ENCODE results near the gene ABHD6. TPM values are rescaled to one million over a fixed set of nuclear protein-coding genes. Genes with fewer than 3 reads are reported as not detected.

The ABHD6 gene
- total RNA-seq, 4 donors from 2014 or later: 19.4 to 29.2 (median 28.6) TPM

DNA sequence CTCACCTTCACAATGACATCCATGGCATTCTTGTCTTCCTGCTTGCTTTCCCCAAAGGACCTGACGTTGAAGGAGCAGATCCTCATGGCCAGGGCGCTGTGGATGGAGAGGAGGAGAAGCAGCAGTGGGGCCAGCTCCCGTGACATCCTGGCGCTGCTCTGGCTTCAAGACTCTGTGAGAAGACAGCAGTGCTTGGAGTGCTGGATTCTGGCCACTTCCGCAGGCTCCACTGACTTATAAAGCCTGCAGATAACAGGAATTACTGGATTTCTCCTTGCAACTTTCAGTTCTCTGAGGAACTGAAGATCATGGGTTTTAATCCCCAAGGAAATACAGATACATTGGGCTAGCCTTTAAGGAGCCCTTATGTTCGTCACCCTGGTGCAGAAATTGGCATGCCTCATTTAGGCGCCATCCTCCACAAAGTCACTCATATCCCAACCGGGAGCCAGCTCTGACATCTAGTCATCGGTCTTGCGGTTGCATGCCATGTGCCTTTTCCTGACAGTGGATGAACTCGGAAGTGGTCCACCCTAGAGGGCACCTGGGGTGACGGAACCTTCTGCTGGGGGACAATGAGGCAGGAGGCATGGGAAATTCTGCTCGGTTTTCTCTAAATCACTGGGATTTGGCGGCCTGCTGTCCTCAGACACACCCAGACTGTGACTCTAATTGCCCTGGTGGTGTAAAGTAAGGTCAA lies 26.7 kb upstream of the ABHD6 start, which contains the start of gene DNASE1L3:
Gene DNASE1L3, minus strand, starts transcription at position 212 of the 700 bp plus-strand sequence. Its CDS starts 66 bp downstream, at position 146.
- TF ChIP-seq, protein P1, sequence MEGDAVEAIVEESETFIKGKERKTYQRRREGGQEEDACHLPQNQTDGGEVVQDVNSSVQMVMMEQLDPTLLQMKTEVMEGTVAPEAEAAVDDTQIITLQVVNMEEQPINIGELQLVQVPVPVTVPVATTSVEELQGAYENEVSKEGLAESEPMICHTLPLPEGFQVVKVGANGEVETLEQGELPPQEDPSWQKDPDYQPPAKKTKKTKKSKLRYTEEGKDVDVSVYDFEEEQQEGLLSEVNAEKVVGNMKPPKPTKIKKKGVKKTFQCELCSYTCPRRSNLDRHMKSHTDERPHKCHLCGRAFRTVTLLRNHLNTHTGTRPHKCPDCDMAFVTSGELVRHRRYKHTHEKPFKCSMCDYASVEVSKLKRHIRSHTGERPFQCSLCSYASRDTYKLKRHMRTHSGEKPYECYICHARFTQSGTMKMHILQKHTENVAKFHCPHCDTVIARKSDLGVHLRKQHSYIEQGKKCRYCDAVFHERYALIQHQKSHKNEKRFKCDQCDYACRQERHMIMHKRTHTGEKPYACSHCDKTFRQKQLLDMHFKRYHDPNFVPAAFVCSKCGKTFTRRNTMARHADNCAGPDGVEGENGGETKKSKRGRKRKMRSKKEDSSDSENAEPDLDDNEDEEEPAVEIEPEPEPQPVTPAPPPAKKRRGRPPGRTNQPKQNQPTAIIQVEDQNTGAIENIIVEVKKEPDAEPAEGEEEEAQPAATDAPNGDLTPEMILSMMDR (IDR thresholded peaks at IDR 0.05; ENCODE audit: low read depth): no peak

DNA sequence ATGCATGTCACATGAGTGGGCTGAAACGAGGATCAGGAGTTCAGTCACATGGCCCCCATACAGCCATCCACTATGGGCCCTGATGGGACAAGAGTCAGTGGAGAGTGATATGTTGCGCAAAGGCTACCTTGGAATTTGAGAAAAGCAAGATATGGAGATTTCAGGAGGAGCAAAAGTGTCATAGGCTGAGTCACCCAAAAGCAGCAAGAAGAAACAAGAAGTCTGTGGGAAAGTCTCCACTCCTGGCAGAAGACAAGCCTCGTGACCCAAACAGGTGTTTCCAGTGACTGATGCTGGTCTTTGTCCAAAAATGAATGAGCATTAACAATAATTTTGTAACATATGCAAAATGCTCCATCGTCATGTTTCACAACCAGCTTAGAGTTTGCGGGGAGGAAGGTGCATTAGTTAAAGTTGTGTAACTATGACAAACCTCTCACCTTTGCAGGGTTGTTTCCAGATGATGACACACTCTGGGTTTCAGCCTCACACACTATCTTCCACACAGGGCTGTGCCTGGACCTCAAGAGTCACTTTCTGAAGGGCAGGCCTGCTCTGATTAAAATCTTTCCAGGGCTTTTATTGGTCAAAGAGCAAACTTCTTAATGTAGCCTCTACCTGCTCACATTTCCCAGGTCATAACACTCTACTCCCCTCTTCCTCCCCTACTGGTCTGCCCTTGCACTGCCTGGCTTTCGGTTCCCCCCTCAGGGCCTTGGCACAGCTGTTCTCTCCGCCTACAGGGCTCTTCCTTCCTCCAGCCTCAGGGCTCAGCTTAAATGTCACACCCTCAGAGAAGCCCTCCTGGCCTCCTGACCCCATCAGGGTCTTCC lies 22.9 kb upstream of the ABHD6 start:
- TF ChIP-seq, protein P1 (IDR thresholded peaks at IDR 0.05; ENCODE audit: low read depth): no peak

DNA sequence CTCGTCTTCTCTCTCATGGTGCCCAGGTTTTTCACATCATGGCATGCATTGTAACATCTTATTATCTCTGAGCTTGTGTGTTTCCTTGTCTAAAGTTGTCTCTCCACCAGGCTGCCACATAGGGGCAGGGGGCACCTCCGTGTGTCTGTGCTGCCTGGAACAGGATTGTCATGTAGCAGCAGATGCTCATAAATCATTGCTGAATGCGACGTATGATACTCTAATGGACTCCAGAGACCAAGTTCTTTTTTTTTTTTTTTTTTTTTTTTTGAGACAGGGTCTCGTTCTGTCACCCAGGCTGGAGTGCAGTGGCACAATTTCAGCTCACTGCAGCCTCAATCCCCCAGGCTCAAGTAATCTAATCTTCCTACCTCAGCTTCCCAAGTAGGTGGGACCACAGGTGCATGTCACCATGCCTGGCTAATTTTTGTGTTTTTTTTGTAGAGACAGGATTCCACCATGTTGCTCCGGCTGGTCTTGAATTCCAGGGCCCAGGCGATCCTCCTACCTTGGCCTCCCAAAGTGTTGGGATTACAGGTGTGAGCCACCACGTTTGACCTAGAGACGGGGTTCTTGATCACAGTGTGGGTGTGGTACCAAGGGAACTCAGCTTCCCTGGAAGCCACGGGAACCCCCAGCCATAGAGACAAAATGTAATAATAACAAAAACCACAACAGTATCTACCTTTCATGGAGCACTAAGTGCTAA lies 22.1 kb upstream of the ABHD6 start:
- TF ChIP-seq, protein P1 (IDR thresholded peaks at IDR 0.05; ENCODE audit: low read depth): no peak

DNA sequence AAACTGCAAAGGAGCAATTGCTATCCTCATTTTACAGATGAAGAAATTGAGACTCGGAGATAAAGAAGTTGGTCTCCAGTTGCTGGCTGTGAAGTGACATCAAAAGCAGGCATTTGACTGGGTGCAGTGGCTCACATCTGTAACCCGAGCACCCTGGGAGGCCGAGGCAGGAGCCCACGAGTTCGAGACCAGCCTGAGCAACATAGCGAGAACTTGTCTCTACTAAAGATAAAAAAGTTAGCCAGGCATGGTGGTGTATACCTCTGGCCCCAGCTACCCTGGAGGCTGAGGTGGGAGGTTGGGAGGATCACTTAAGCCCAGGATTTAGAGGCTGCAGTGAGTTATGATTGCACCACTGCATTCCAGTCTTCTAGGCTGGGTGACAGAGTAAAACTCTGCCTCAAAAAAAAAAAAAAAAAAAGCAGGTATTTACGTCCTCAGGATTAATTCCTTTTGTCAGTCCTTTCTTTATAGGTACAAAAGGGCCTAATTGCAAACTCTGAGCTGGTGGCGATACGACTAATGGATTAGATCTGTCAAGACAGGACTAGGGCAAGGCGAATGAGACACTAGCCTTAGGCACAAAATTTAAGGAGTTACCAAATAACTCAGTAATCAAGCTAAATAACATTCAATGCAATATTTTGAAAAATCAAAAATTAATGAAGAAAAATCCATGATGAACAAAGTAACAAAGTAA lies 20.9 kb upstream of the ABHD6 start:
- TF ChIP-seq, protein P1 (IDR thresholded peaks at IDR 0.05; ENCODE audit: low read depth): no peak

DNA sequence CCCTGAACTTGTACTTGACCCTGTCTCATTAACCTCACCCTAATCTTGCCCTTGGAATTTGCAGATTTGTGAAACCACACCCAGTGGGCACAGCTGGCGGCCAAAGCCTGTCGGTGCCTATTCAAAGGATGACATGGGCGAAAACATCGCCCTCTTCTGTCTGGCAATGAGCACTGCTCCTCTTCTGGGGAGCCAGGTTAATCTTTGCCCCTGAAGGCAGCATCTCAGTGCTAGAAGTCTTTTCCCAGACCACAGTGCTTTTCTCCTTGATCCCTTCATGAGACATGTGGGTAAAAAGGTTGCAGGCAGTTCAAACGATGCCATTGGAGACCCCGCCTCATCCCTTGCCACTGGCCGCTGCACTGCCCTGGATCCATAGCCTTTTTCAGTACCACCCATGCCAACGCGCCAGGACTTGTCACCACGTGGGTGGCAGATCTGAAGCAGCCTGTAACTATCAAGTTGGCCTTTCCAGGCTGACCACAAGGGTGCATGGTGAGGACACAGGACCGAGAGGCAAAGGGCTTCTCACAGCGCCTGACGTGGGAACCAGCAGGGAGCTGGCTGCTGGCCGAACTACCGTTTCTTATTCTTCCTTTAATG lies 20.3 kb upstream of the ABHD6 start:
- TF ChIP-seq, protein P1 (IDR thresholded peaks at IDR 0.05; ENCODE audit: low read depth): no peak

DNA sequence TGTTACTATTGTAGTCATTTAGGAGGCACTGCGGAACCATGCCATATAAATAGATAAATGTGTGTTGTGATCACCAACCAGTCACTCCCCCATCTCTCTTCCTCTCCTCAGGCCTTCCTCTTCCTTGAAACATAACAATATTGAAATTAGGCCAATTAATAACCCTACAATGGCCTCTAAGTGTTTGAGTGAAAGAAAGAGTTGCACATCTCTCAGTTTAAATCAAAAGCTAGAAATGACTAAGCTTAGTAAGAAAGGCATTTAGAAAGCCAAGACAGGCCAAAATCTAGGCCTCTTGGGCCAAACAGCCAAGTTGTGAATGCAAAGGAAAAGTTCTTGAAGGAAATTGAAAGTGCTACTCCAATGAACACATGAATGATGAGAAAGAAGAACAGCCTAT lies 18.7 kb upstream of the ABHD6 start:
- TF ChIP-seq, protein P1 (IDR thresholded peaks at IDR 0.05; ENCODE audit: low read depth): no peak

All from subcutaneous adipose tissue (tissue), 4 donors.